ENCODE data around the gene ESPN.

The ESPN gene

GRCh38 chr1:6409053-6409452 lies 15.5 kb upstream of the ESPN start:
- DNase-seq, result no peak

- DNase-seq, result no peak
These were observed 14.8 kb upstream of the ESPN start for GRCh38 chr1:6409733-6410132.

- DNase-seq, result no peak
These were observed 14.2 kb upstream of the ESPN start for GRCh38 chr1:6410248-6410893.

GRCh38 chr1:6412896-6413295 lies 11.7 kb upstream of the ESPN start:
- DNase-seq, result no peak

GRCh38 chr1:6414443-6414844 lies 10.1 kb upstream of the ESPN start:
- no peak for DNase-seq

GRCh38 chr1:6414881-6415626 lies 9.5 kb upstream of the ESPN start:
- no peak for DNase-seq

GRCh38 chr1:6416295-6416656 lies 8.3 kb upstream of the ESPN start:
- DNase-seq, result no peak

GRCh38 chr1:6416906-6417305 lies 7.7 kb upstream of the ESPN start:
- no peak for DNase-seq

- no peak for DNase-seq
These were observed 6.5 kb upstream of the ESPN start for GRCh38 chr1:6417961-6418667.

- DNase-seq, result no peak
These were observed 5.7 kb upstream of the ESPN start for GRCh38 chr1:6418668-6419396.

GRCh38 chr1:6419397-6419803 lies 5.2 kb upstream of the ESPN start:
- DNase-seq, result no peak

GRCh38 chr1:6419804-6420453 lies 4.6 kb upstream of the ESPN start, which contains the start of gene HES2:
Gene HES2 (minus strand): TSS chr1:6419919. CDS start chr1:6419820, 99 bp downstream.
- no peak for DNase-seq

- DNase-seq, result no peak
These were observed 4.0 kb upstream of the ESPN start for GRCh38 chr1:6420454-6421042.

GRCh38 chr1:6421266-6421665 lies 3.3 kb upstream of the ESPN start:
- DNase-seq, result no peak

GRCh38 chr1:6423321-6423999 lies 1.1 kb upstream of the ESPN start:
- DNase-seq, result peak; percentile 20

GRCh38 chr1:6424000-6424565 lies 493 bp upstream of the ESPN start:
- DNase-seq, result no peak

- no peak for DNase-seq
These were observed 1.1 kb downstream of the ESPN start for GRCh38 chr1:6425658-6426057.

GRCh38 chr1:6426277-6426971 lies 1.8 kb downstream of the ESPN start:
- no peak for DNase-seq

GRCh38 chr1:6426972-6427350 lies 2.4 kb downstream of the ESPN start:
- no peak for DNase-seq

- DNase-seq, result no peak
These were observed 3.1 kb downstream of the ESPN start for GRCh38 chr1:6427441-6428390.

Measured in NK-92 treated with Interleukin-12 subunit alpha and Interleukin-12 subunit beta, amount 100 ng/mL, for 24 hours (cell line).